ENCODE data around the gene DSCAML1.

Gene DSCAML1

GRCh38 chr11:117750357-117750756 lies 46.7 kb downstream of the DSCAML1 start:
- no peak for DNase-seq

- DNase-seq = no peak
Observed at GRCh38 chr11:117749541-117749910, 47.5 kb downstream of the DSCAML1 start.

- DNase-seq = no peak
Observed at GRCh38 chr11:117748771-117749540, 48.1 kb downstream of the DSCAML1 start.

- DNase-seq = no peak
Observed at GRCh38 chr11:117747892-117748291, 49.1 kb downstream of the DSCAML1 start.

GRCh38 chr11:117745346-117745745 lies 51.7 kb downstream of the DSCAML1 start:
- no peak for DNase-seq

GRCh38 chr11:117744471-117745150 lies 52.4 kb downstream of the DSCAML1 start:
- DNase-seq = no peak

GRCh38 chr11:117743121-117743815 lies 53.7 kb downstream of the DSCAML1 start:
- no peak for DNase-seq

- no peak for DNase-seq
Observed at GRCh38 chr11:117738246-117738957, 58.6 kb downstream of the DSCAML1 start.

- no peak for DNase-seq
Observed at GRCh38 chr11:117735350-117735977, 61.6 kb downstream of the DSCAML1 start.

- no peak for DNase-seq
Observed at GRCh38 chr11:117734601-117735024, 62.4 kb downstream of the DSCAML1 start.

- no peak for DNase-seq
Observed at GRCh38 chr11:117733316-117733715, 63.7 kb downstream of the DSCAML1 start.

- DNase-seq = no peak
Observed at GRCh38 chr11:117731722-117732290, 65.2 kb downstream of the DSCAML1 start.

GRCh38 chr11:117730208-117730800 lies 66.7 kb downstream of the DSCAML1 start:
- no peak for DNase-seq

- no peak for DNase-seq
Observed at GRCh38 chr11:117725048-117725734, 71.8 kb downstream of the DSCAML1 start.

GRCh38 chr11:117724621-117725020 lies 72.4 kb downstream of the DSCAML1 start:
- no peak for DNase-seq

GRCh38 chr11:117724104-117724503 lies 72.9 kb downstream of the DSCAML1 start:
- DNase-seq = no peak

GRCh38 chr11:117723277-117724024 lies 73.6 kb downstream of the DSCAML1 start:
- DNase-seq = no peak

- DNase-seq = no peak
Observed at GRCh38 chr11:117722082-117722481, 74.9 kb downstream of the DSCAML1 start.

GRCh38 chr11:117720061-117720511 lies 76.9 kb downstream of the DSCAML1 start:
- no peak for DNase-seq

- no peak for DNase-seq
Observed at GRCh38 chr11:117719480-117719879, 77.5 kb downstream of the DSCAML1 start.

All from effector CD8-positive, alpha-beta T cell (primary cell).